Measurements from ENCODE around the gene SDSL.

The SDSL gene, protein sequence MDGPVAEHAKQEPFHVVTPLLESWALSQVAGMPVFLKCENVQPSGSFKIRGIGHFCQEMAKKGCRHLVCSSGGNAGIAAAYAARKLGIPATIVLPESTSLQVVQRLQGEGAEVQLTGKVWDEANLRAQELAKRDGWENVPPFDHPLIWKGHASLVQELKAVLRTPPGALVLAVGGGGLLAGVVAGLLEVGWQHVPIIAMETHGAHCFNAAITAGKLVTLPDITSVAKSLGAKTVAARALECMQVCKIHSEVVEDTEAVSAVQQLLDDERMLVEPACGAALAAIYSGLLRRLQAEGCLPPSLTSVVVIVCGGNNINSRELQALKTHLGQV

DNA sequence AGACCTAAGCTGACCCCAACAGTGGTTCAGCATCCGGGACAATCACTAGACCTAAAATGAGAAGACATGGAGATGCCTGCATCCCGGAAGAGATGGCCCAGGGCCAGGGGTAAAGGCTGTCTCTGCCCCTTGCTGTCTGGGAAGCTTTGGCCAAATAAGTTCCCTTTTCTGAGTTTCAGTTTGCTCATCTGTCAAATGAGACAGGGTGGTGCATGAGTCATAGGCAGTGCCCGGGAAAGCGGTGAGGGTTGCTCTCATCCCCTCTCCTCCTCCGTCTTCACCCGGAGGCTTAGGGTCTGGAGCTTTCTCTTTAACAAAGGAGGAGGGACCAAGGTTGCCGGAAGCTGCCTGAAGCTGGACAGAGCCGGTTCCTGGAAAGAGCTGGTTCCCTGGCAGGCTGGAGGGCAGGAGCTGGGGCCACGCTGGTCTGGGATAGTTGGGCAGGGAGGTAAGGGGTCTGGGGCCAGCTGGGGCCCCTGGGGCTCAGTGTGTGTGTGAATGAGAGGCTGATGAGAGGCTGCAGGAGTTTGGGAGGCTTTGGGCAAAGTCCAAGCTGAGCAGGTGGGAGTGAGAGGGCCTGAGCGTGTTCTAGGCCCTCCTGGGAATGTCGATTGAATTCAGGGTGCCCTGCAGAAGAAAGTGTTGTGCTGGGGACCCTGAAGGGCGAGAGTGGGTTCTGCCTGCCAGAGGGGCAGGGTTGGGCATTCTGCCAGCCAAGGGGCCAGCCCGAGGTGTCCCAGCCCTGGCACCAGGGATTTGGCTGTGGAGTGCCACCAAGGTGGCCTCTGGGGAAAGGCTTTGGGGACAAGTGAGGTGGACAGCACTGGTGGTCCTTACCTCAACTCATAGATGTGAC lies at the start of gene SDSL:
SDSL (plus strand) TSS at position 351 of the 856 bp plus-strand sequence. CDS start 5,603 bp downstream, outside the sequence.
- peak; percentile 80 for DNase-seq

DNA sequence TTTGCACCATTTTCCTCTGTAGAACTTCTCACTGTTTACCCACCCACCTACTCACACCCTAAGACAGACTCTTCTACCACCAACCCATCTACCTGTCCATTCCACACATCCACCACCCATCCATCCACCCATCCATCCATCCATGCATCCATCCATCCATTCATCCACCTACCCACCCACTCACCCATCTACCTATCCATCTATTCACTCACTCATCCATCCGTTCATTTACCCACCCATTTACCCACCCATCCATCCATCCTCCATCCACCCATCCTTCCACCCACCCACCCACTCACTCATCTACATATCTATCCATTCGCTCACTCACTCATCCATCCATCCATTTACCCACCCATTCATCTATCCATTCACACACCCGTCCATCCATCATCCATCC lies 48.7 kb upstream of the SDSL start:
- DNase-seq = no peak

DNA sequence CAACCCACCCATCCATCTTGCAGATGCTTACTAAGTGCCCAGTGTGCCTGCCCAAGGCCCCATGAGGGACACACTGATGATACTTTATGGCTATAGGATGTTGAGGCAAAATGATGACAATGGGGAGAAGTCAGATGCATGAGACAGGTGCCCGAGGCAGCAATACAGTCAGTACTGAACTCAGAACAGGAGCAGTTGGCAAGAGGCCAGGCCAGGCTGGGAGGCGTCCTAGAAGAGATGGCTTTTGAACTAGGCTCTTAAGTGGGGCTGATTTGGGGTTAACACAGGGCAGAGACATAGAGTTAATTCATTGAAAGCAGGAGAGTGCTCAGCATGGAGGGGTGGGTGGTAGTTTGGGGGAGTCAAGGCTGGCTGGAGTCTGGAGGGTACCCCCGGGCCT lies 48.2 kb upstream of the SDSL start:
- no peak for DNase-seq

DNA sequence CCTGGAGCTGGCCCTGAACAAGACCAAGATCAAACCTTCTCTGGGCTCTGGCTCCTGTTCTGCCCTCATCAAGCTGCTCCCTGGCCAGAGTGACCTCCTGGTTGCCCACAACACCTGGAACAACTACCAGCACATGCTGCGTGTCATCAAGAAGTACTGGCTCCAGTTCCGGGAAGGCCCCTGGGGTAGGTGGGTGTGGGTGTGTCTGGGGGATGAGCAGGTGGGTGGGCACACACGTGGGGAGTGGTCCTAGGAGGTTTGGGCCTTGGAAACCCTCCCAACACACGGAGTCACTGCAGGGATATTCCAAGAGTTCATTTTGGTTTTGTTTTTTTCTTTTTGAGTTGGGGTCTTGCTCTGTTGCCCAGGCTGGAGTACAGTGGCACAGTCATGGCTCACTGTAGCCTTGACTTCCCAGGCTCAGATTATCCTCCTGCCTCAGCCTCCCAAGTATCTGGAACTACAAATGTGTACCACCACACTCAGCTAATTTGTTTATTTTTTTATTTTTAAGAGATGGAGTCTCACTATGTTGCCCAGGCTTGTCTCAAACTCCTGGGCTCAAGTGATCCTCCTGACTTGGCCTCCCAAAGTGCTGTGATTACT lies 47.3 kb upstream of the SDSL start:
- no peak for DNase-seq

DNA sequence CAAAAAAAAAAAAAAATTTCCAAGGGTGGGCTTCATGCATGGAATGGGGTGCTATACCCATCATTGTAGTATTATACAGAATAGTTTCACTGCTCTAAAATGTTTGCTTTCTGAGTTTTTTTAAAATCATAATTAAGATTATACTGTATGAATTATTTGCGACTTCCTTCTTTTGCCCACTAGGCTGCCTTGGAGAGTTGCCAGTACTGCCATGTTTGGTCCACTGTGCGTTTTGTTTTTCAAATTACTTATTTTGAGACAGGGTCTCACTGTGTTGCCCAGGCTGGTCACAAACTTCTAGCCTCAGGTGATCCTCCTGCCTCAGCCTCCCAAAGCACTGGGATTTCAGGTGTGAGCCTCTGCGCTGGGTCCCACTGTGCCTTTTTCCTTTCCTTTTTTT lies 43.9 kb upstream of the SDSL start:
- no peak for DNase-seq

DNA sequence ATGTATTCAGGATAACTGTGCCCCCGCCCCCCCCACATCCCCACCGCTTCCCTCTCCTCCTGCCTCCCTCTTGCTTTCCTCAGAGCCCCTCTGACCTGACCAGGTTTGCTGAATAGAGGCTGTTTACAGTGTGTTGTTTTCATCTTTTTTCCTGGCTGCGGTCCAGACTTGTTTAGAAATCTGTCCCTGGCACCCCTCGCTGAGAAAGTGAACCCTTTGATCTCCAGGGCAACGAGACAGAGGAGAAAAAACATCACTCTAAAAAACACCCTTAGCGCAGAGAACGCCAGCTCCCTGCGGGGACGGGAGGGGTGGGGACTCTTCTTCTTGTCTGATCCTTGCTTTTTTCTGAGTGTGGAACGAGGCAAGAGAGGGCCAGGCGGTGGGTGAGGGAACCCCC lies 41.0 kb upstream of the SDSL start:
- DNase-seq = no peak

DNA sequence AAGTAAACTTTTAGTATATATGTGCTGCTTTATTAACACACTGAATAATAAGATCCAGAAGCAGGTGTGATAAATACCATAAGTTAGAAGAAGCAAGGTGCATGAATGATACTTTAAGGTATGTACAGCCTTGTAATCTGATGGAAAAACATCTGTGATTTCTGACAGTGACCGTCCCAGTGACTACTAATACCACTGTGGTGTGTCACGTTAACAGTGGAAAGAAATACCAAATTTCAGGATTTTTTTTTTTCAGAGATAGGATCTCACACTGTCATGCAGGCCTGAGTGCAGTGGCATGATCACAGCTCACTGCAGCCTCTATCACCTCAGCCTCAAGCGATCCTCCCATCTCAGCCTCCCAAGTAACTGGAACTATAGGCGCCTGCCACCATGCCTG lies 40.0 kb upstream of the SDSL start:
- no peak for DNase-seq

DNA sequence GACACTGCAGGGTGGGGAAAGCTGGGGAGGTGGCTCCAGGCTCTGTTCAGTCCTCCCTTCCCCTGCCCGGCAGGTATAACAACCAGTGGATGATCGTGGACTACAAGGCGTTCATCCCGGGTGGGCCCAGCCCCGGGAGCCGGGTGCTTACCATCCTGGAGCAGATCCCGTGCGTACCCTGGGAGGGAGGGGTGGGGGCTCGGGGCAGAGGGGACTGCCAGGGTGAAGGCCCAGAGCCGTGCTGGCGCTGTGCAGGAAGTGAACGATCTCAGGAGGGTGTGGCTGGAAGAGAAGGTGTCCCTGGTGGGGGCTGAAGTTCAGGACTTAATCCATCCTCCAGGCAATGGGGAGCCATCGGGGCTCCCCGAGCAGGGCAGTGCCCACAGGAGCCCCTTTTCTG lies 37.4 kb upstream of the SDSL start:
- DNase-seq = no peak

DNA sequence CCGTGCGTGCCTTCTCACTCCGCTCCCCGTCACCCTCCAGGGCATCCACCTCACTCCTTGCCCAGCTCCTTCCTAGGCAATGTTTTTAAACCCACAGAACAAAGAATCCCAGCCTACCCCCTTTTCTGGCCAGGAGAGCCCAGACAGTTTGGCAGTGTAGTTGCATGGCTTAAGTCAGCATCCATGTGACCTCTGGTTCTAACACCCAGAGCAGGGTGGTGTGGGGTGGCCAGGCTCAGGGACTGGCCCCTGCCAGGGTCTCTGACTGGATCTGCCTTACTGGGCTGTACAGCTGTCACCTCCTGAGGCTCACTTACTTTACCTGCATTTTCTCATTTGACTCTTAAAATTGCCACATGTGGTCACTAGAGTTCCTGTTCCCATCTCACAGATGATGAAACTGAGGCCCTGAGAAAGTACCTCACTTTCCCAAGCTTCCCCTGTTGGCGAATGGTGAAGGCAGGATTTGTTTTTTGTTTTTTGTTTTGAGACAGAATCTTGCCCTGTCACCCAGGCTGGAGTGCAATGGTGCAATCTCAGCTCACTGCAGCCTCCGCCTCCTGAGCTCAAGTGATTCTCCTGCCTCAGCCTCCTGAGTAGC lies 36.8 kb upstream of the SDSL start:
- DNase-seq = no peak

DNA sequence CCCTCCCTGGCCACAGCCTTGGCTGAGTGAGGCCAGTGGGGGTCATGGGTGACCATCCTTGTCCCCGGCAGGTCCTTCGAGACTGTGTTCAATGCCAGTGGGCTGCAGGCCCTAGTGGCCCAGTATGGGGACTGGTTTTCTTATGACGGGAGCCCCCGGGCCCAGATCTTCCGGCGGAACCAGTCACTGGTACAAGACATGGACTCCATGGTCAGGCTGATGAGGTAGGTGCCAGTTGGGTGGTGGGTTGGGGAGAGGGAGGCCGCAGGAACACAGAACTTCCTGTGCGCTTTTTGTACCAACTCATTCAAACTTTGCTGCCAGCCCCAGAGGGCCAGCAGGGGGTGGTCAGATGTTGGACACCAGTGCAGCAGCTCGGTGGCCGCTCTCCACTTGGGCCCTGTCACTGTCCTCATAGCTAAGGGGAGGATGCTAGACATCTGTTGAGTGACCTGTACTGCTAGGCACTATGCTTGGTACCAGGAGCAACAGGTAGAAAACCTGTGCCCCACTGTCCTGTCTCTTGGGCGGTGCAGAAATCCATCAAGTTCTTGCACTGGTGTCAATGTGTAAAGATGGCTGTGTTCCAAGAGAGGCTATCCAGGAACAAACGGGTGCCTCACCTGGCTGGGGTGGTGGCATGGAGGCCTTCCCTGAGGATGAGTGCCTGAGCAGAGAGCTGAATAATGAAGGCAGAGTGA lies 35.2 kb upstream of the SDSL start:
- no peak for DNase-seq

DNA sequence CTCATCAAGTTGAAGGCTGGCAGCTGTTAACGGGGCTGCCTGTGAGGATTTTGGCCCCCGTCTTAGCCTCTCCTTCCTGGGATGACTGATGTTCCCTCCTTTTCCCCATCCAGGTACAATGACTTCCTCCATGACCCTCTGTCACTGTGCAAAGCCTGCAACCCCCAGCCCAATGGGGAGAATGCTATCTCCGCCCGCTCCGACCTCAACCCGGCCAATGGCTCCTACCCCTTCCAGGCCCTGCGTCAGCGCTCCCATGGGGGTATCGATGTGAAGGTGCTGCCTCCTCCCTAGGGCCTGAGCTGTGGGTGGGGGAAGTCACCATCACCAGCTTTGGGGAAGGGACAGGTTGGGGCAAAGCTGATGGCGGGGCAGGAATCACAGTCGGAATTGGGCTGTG lies 34.5 kb upstream of the SDSL start:
- DNase-seq = no peak

DNA sequence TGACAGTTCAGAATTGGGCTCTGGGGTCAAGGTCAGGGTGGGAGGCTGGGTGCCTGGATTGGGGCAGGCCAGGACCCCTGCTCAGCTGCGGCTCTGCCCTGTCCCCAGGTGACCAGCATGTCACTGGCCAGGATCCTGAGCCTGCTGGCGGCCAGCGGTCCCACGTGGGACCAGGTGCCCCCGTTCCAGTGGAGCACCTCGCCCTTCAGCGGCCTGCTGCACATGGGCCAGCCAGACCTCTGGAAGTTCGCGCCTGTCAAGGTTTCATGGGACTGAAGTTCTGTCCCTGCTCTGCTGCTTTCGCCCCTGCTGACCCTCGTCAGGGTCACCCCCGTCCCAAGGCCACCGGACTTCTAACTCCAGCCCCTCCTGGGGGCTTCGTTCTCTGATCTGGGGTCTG lies 33.8 kb upstream of the SDSL start:
- DNase-seq = no peak

DNA sequence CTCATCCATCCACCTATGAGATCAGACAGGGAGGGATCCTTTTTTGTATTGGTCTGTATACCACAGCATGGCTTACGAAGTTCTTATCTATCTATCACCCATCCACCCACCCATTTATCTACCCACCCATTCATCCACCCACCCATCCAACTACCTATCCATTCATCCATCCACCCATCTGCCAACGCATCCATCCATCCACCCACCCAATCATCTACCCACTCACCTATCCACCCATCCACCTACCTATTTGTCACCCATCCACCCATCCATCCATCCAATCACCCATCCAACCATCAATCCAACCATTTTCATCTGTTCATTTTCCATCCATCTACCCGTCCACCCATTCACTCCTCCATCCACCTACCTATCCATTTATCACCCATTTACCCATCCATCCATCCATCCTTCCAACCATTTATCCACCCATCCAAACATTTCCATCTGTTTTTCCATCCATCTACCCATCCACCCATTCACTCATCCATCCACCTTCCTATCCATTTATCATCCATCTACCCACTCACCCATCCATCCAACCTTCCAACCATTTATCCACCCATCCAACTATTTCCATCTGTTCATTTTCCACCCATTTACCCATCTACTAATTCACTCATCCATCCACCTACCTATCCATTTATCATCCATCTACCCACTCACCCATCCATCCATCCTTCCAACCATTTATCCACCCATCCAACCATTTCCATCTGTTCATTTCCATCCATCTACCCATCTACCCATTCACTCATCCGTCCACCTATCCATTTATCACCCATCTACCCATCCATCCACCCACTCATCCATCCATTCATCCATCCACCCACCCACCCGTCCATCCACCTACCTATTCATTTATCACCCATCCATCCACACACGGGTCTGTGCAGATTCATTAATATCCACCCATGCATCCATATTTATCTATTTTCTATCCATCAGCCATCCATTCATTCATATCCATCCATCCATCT lies 31.8 kb upstream of the SDSL start:
- no peak for DNase-seq

DNA sequence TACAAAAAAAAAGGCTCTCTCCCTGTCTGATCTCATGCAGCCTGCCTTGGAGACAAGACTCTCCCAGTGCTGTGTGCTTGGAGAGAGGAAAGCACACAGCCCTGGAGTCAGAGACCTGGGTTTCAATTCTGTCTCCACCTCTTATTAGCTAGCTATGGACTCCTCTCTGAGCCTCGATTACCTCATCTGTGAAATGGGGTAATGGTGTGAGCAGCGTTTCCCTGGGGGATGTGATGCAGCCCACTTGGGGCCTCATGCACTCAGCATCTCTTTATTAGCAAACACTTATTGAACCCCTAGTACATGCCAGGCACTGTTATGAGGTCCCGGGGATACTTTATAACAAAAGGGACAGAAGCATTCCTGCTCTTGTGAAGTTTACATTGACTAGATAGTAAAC lies 31.0 kb upstream of the SDSL start:
- DNase-seq = no peak

DNA sequence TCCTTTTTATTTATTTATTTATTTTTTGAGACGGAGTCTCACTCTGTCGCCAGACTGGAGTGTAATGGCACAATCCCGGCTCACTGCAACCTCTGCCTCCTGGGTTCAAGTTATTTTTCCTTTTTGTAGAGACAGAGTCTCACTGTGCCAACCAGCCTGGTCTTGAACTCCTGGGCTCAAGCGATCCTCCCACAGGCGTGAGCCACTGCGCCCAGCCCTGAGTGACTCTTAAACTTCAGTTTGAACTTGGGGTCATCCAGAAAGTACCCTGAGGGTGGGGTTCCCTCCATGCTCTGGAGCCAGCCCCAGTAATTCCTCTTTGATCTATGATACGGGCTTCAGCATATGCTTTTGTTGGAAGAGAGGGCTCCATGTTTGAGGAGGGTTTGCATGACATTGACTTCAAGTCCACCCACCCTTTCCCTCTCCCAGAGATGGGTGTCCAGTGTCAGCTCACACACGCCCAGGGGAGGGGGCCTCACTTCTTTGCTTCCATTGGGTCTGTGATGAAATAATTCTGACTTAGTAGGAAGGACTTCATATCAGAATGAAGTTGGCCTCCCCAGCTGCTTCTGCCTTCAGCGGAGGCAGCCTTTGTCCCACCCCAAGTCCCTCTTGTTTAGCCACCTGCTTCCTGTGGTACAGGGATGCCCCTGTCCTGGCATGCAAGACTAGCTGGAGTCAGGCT lies 30.4 kb upstream of the SDSL start:
- DNase-seq = no peak

DNA sequence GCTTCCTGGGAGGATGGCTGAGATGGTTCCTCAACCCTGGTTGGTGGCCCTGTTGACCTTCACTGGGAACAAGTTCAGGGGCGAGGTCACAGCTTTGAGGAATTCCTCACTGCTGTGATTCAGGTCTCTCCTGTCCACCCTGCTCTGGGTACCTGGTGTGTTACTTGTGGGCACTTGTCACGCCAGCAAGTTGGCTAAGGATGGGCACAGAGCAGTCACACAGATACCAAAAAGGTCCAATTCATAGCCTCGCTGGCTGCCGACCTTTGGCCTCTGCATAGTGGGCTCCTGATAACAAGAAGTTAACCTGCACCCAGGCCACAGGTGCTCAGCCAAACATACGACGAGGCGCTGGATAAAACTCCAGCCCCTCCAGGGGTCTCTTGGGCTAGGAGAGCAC lies 29.7 kb upstream of the SDSL start:
- no peak for DNase-seq

DNA sequence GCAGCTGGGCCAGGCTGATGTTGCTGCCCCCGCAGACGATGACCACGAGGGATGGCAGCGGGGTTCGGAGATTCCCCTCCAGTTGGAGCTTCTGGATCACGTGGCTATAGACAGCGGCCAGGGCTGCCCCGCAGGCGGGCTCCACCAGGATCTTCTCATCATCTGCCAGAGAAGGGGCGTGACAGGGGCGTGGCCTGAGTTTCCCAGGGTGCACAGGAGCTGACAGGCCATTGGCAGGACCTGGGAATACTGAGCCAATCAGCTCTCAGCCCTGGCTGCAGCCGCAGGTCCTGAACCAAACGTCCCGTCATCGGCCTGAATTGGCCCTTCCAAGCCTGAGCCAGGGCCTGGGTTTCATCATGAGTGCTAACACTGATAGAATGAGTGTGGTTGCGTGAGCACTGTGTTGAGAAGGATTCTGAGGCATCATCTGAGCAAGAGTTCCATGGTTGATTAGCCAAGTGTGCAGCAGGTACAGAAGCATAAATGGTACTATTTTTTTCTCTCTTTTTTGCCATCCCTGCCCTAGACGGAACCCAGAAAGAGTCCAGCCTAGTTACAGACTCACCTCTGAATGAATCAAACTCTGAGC lies 29.1 kb upstream of the SDSL start:
- DNase-seq = no peak

DNA sequence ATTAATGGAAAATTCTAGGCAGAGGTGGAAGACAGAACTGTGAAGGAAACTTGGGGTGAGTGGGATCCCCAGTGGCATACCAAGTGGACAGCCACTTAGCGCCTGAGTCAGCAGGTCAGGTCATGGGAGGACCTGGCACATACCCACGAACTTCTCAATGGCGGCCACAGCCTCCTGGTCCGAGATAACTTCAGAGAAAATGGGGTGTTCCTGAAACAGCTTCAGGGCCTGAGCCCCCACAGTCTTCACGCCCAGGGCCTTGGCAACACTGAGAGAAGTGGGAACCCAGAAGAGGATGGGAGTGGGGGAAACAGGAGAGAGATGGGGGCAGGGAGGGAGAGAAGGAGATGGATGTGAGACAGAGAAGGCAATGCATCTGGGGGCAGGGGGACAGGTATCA lies 28.4 kb upstream of the SDSL start:
- no peak for DNase-seq

DNA sequence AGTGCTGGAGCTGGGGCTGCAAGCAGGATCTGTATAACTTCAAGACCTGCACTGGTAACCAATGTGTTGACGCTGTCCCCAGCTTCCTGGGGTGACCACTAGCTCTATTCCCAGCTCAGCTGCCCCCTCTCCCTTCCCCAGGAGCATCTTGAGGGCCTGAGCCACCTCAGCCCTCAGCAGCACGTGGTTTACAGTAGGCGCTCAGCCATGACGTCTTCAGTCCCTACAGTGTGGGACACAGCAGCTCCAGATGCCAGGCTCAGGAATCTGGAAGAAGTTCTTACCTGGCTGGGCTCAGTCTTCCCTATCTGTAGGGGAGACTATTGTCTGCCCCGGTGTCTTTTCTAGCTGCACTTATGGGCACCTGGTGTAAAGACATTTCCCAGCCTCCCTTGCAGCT lies 27.1 kb upstream of the SDSL start:
- DNase-seq = no peak

DNA sequence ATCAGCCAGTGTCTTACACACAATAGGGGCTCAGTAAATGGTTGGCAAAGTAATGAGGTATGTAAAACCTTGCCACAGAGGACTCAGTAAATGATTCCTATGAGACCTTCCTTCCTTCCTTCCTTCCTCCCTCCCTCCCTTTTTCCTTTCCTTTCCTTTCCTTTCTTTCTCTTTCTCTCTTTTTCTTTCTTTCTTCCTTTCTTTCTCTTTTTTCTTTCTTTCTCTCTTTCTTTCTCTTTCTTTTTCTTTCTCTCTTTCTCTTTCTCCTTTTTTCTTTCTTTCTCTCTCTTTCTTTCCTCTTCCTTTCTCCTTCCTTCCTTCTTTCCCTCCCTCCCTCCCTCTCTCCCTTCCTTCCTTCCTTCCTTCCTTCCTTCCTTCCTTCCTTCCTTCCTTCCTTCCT lies 26.0 kb upstream of the SDSL start:
- DNase-seq = no peak
